ENCODE measurements around the gene ESM1.

GRCh38 chr5:54986269-54986654 lies 869 bp upstream of the ESM1 start:
- TF ChIP-seq, protein P1, sequence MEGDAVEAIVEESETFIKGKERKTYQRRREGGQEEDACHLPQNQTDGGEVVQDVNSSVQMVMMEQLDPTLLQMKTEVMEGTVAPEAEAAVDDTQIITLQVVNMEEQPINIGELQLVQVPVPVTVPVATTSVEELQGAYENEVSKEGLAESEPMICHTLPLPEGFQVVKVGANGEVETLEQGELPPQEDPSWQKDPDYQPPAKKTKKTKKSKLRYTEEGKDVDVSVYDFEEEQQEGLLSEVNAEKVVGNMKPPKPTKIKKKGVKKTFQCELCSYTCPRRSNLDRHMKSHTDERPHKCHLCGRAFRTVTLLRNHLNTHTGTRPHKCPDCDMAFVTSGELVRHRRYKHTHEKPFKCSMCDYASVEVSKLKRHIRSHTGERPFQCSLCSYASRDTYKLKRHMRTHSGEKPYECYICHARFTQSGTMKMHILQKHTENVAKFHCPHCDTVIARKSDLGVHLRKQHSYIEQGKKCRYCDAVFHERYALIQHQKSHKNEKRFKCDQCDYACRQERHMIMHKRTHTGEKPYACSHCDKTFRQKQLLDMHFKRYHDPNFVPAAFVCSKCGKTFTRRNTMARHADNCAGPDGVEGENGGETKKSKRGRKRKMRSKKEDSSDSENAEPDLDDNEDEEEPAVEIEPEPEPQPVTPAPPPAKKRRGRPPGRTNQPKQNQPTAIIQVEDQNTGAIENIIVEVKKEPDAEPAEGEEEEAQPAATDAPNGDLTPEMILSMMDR (IDR thresholded peaks at IDR 0.05; ENCODE audit: extremely low read depth in 1 of 2, insufficient read depth in 1 of 2, low read depth in 1 of 2, low read length in 2 of 2): no peak
- no peak for TF ChIP-seq MYC (IDR thresholded peaks at IDR 0.05; ENCODE audit: low read depth, low read length)
- no peak for TF ChIP-seq POLR2A (IDR thresholded peaks at IDR 0.05; ENCODE audit: low read depth, low read length)
- TF ChIP-seq GATA2 (IDR thresholded peaks at IDR 0.05; ENCODE audit: insufficient read depth, insufficient read length, low read depth, low read length): no peak
- TF ChIP-seq EZH2 (IDR thresholded peaks at IDR 0.05; ENCODE audit: borderline replicate concordance, low read depth, low read length, severe bottlenecking): no peak
